OCI-LY1 (cell line): Measurements from ENCODE around the gene AP3M1.

ENCODE experiments used
- H2AFZ ChIP-seq: fragments of 200-600 bp; sonication (generic), shearing (Covaris generic); 2 replicates; pipeline ENCODE4 v1.6.0; 2014; ENCODE audit warnings: antibody characterized with exemption, mild to moderate bottlenecking, low read length
- H3F3A ChIP-seq: fragments of 200-600 bp; sonication (generic), shearing (Covaris generic); 2 replicates; pipeline ENCODE4 v1.6.0; 2014; ENCODE audit warnings: mild to moderate bottlenecking, antibody characterized with exemption, low read length, moderate library complexity; ENCODE audit not compliant: insufficient read depth
- H3K27ac ChIP-seq: fragments of 200-600 bp; sonication (generic); 2 replicates; pipeline ENCODE4 v1.5.1; 2014; ENCODE audit warnings: low read length, mixed run types, mild to moderate bottlenecking, low read depth; ENCODE audit not compliant: poor library complexity, severe bottlenecking
- H3K27me3 ChIP-seq: fragments of 200-600 bp; sonication (generic); 2 replicates; pipeline ENCODE4 v1.6.0; 2014; ENCODE audit warnings: antibody characterized with exemption, mild to moderate bottlenecking, low read length, moderate library complexity; ENCODE audit not compliant: insufficient read depth
- H3K36me3 ChIP-seq: fragments of 200-600 bp; sonication (generic); 2 replicates; pipeline ENCODE4 v1.6.1; 2014; ENCODE audit warnings: mild to moderate bottlenecking, antibody characterized with exemption, low read length, moderate library complexity, mixed read lengths; ENCODE audit not compliant: insufficient read depth
- H3K4me1 ChIP-seq: fragments of 200-600 bp; sonication (generic); 2 replicates; pipeline ENCODE4 v1.5.1; 2014; ENCODE audit warnings: mild to moderate bottlenecking, low read length, moderate library complexity; ENCODE audit not compliant: insufficient read depth, severe bottlenecking
- H3K4me2 ChIP-seq: fragments of 200-600 bp; sonication (generic), shearing (Covaris generic); 2 replicates; pipeline ENCODE4 v1.6.1; 2014; ENCODE audit warnings: low read length
- H3K4me3 ChIP-seq: fragments of 200-600 bp; sonication (generic); 2 replicates; pipeline ENCODE4 v1.5.1; 2014; ENCODE audit warnings: low read length, low read depth, mild to moderate bottlenecking, mixed read lengths; ENCODE audit not compliant: poor library complexity, severe bottlenecking
- H3K79me2 ChIP-seq: fragments of 200-600 bp; shearing (Covaris generic); 2 replicates; pipeline ENCODE4 v1.6.1; 2016; ENCODE audit warnings: mixed run types, low read length, mixed read lengths; ENCODE audit not compliant: insufficient read depth
- H3K9ac ChIP-seq: fragments of 200-600 bp; sonication (generic), shearing (Covaris generic); 2 replicates; pipeline ENCODE4 v1.6.1; 2014; ENCODE audit warnings: mild to moderate bottlenecking, low read length, mixed read lengths
- H3K9me2 ChIP-seq: fragments of 200-600 bp; sonication (generic), shearing (Covaris generic); 2 replicates; pipeline ENCODE4 v1.6.1; 2014; ENCODE audit warnings: low read depth, mild to moderate bottlenecking, low read length, mixed read lengths
- H3K9me3 ChIP-seq: fragments of 200-600 bp; shearing (Covaris generic); 2 replicates; pipeline ENCODE4 v1.6.1; 2014; ENCODE audit warnings: low read length, mixed read lengths
- H4K20me1 ChIP-seq: fragments of 200-600 bp; sonication (generic), shearing (Covaris generic); 2 replicates; pipeline ENCODE4 v1.6.0; 2016; ENCODE audit warnings: mild to moderate bottlenecking, low read length; ENCODE audit not compliant: insufficient read depth
- EZH2 ChIP-seq: fragments of 200-600 bp; sonication (generic), shearing (Covaris generic); IDR thresholded peaks from 2 replicates; pipeline ENCODE4 v1.8.0; 2017; ENCODE audit warnings: borderline replicate concordance, mixed run types, mild to moderate bottlenecking, antibody characterized with exemption, low read length, moderate library complexity, mixed read lengths
- TF ChIP-seq, protein P1 (sequence below): fragments of 200-600 bp; sonication (generic), shearing (Covaris generic); IDR thresholded peaks from 2 replicates; pipeline ENCODE4 v1.5.1; 2017; ENCODE audit warnings: mild to moderate bottlenecking, antibody characterized with exemption, low read length, moderate library complexity, mixed read lengths

AP3M1 gene

DNA sequence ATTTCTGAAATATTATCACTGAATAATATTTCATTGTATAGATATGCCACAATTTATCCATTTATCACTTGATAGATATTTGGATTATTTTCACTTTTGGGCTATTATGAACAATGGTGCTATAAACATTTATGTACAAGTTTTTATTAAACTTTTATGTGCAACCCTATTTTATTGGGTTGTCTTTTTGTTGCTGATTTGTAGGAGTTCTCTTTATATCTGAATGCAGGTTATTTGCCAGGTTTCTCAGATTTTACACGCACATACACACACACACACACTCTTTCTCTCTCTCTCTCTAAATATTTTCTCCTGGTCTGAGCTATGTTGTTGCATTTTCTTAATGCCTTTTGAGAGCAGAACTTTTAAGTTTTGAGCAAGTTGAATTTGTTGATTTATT is 36.6 kb upstream of the AP3M1 start:
- Histone ChIP-seq H3K27me3 (no peaks in the 10 kb centered on the region), H3K4me2 (no peak overlapping the region), H3K27ac (no peak overlapping the region), H3K79me2 (peaks cover 90% of the 10 kb centered on the region), H3K9me3 (no peaks in the 10 kb centered on the region), H4K20me1 (no peaks in the 10 kb centered on the region), H3K4me3 (no peak overlapping the region), H3K4me1 (peaks cover 21% of the 10 kb centered on the region), H3F3A (no peaks in the 10 kb centered on the region), H3K9ac (no peak overlapping the region), H3K9me2 (no peaks in the 10 kb centered on the region), H2AFZ (no peak overlapping the region), H3K36me3 (no peaks in the 10 kb centered on the region)
- TF ChIP-seq, protein P1, sequence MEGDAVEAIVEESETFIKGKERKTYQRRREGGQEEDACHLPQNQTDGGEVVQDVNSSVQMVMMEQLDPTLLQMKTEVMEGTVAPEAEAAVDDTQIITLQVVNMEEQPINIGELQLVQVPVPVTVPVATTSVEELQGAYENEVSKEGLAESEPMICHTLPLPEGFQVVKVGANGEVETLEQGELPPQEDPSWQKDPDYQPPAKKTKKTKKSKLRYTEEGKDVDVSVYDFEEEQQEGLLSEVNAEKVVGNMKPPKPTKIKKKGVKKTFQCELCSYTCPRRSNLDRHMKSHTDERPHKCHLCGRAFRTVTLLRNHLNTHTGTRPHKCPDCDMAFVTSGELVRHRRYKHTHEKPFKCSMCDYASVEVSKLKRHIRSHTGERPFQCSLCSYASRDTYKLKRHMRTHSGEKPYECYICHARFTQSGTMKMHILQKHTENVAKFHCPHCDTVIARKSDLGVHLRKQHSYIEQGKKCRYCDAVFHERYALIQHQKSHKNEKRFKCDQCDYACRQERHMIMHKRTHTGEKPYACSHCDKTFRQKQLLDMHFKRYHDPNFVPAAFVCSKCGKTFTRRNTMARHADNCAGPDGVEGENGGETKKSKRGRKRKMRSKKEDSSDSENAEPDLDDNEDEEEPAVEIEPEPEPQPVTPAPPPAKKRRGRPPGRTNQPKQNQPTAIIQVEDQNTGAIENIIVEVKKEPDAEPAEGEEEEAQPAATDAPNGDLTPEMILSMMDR: no peak
- TF ChIP-seq EZH2: no peak

DNA sequence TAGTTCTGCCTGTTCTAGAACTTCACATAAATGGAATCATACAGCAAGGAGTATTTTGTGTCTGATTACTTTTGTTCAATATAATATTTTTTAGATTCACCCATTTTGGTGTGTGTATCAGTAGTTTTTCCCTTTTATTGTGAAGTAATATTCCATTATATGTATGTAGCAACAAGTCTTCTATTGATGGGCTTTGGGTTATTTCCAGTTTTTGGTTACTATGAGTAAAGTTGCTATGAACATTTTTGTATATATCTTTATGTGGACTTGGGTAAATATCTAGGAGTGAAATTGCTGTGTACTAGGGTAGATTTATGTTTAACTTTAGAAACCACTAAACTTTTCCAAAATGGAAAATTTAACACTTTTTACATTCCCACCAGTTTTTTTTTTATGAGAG is 36.0 kb upstream of the AP3M1 start:
- Histone ChIP-seq H3K36me3 (no peaks in the 10 kb centered on the region), H3K27me3 (no peaks in the 10 kb centered on the region), H3K9ac (no peak overlapping the region), H3K9me2 (no peaks in the 10 kb centered on the region), H3K79me2 (peaks cover 89% of the 10 kb centered on the region), H3K4me2 (no peak overlapping the region), H3F3A (no peaks in the 10 kb centered on the region), H3K9me3 (no peaks in the 10 kb centered on the region), H4K20me1 (no peaks in the 10 kb centered on the region), H3K4me1 (peaks cover 24% of the 10 kb centered on the region), H2AFZ (no peak overlapping the region), H3K27ac (no peak overlapping the region), H3K4me3 (no peak overlapping the region)
- TF ChIP-seq, protein P1: no peak
- no peak for TF ChIP-seq EZH2

DNA sequence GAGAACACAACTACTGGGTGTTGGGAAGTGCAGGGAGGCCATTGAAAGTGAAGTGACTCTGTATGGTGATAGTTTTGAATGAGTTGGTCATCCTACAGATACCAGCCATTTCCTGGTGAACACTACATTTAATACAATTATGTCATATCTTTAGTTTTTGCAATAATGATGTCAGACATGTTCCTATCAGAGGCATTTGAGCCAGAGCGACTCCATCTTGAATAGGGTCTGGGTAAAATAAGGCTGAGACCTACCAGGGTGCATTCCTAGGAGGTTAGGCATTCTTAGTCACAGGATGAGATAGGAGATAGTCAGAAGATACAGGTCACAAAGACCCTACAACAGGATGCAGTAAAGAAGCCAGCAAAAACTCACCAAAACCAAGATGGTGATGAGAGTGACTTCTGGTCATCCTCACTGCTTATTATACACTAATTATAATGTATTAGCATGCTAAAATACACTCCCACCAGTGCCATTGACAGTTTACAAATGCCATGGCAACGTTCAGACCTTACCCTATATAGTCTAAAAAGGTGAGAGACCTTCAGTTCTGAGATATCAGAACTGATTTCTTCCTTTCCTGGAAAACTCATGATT is 28.6 kb upstream of the AP3M1 start:
- Histone ChIP-seq H3K4me3 (peak overlapping the region; percentile 46), H3K4me1 (peaks cover 26% of the 10 kb centered on the region), H4K20me1 (no peaks in the 10 kb centered on the region), H3K79me2 (peaks cover 65% of the 10 kb centered on the region), H3K27me3 (no peaks in the 10 kb centered on the region), H3K9me2 (no peaks in the 10 kb centered on the region), H3K9me3 (no peaks in the 10 kb centered on the region), H3K4me2 (peak overlapping the region; percentile 74), H2AFZ (no peak overlapping the region), H3K9ac (no peak overlapping the region), H3F3A (0 out of 2 replicates have a peak, but pooled peaks cover 3% of the 10 kb centered on the region), H3K27ac (no peak overlapping the region), H3K36me3 (no peaks in the 10 kb centered on the region; the same call in 1 of the 2 replicates)
- no peak for TF ChIP-seq EZH2
- TF ChIP-seq, protein P1: no peak
